Gastrocnemius medialis (tissue), 4 donors: ENCODE results near the gene HSBP1L1. TPM values are rescaled to one million over a fixed set of nuclear protein-coding genes. Genes with fewer than 3 reads are reported as not detected.
A peak's percentile ranks its signal among the peaks of the same experiment; 100 is the strongest.

Source experiments
- ATAC-seq, 2 donors: fragments of 150-250 bp; one replicate each; pipeline ENCODE4 v1.9.1; 2016
- DNase-seq, 2 donors: peaks; one replicate each; pipeline ENCODE4 v3.0.0-alpha.2; 2019
- H3K27ac ChIP-seq, 4 donors: fragments of 200-600 bp; sonication (generic); 1 replicate in 1 of 4; 2 replicates in 3 of 4; pipeline ENCODE4 v1.5.1; 2016 to 2018; ENCODE audit warnings: mild to moderate bottlenecking in 2 of 4, moderate library complexity in 1 of 4
- H3K27me3 ChIP-seq, 3 donors: fragments of 200-600 bp; sonication (generic) in 2 of 3; 1 replicate in 1 of 3; 2 replicates in 2 of 3; pipeline versions ENCODE4 v1.5.1 to v1.6.0; 2016 to 2019; ENCODE audit warnings: mild to moderate bottlenecking in 1 of 3, moderate library complexity in 1 of 3
- H3K36me3 ChIP-seq, 2 donors: fragments of 200-600 bp; sonication (generic) in 1 of 2; one replicate each; pipeline ENCODE4 v1.5.1; 2017 to 2018
- H3K4me1 ChIP-seq, 2 donors: fragments of 200-600 bp; sonication (generic) in 1 of 2; one replicate each; pipeline ENCODE4 v1.5.1; 2016 to 2017; ENCODE audit warnings: mild to moderate bottlenecking in 2 of 2
- H3K4me3 ChIP-seq, 4 donors: fragments of 200-600 bp; sonication (generic) in 3 of 4; 1 replicate in 1 of 4; 2 replicates in 3 of 4; pipeline ENCODE4 v1.5.1; 2016 to 2019; ENCODE audit warnings: mild to moderate bottlenecking in 2 of 4
- H3K9me3 ChIP-seq, 3 donors: fragments of 200-600 bp; sonication (generic) in 2 of 3; 1 replicate in 1 of 3; 2 replicates in 2 of 3; pipeline ENCODE4 v1.5.1; 2016 to 2019
- POLR2A ChIP-seq, 2 donors: fragments of 450-650 bp; IDR thresholded peaks; one replicate each; pipeline ENCODE4 v1.6.1; 2017; ENCODE audit warnings: antibody characterized with exemption in 2 of 2, mild to moderate bottlenecking in 2 of 2, moderate library complexity in 2 of 2
- in situ Hi-C, 4 donors: fragments of 200-750 bp; cut with MboI; loops; one replicate each; pipeline versions ENCODE4 v1.15.0 to v1.8.0; 2017; ENCODE audit warnings: low sequenced_read_pairs in 4 of 4
- intact Hi-C: fragments of 100-400 bp; cut with DNase I; formaldehyde crosslinking; loops from one replicate; pipeline ENCODE4 v1.15.1; 2023; ENCODE audit warnings: low total_unique reads
- total RNA-seq, 4 donors: library from RNA; depleted of rRNA; stranded (reverse); fragments of >200 nt; gene quantifications; one replicate each; pipeline versions ENCODE4 v1.1.0 to v1.2.3, GENCODE V29; 2016
- TF ChIP-seq, protein P1 (sequence below), 5 experiments: fragments of 450-650 bp in 3 of 5; fragments of 200-600 bp in 2 of 5; sonication (generic) in 2 of 5; IDR thresholded peaks in 4 of 5; conservative IDR thresholded peaks in 1 of 5; 1 replicate in 4 of 5; 2 replicates in 1 of 5; pipeline ENCODE4 v1.5.1; 2016 to 2019; ENCODE audit warnings: antibody characterized with exemption in 5 of 5, mild to moderate bottlenecking in 3 of 5, moderate library complexity in 3 of 5

The HSBP1L1 gene
- total RNA-seq, 4 donors from 2014 or later, result 0.94 to 13.4 (median 6.9) TPM

DNA sequence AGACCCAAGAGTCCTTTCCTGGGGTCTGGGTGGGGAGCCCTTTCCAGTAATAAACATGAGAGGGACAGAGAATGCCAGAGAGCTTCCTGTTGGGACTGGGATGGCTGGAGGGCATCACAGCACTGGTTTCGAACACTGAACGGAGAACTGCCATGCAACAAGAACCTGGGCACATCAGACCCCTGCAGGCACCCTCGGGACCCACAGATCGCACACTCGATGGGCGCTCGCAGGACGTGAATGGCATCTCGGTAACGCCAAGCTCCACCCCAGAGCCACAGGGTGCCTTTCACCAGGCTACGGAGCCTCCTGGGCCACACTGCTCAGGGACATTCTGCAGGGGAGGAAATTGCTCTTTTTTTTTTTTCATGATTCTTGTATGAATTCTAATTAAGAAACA is 38.1 kb upstream of the HSBP1L1 start:
- Histone ChIP-seq H3K27me3 (no peaks in the 10 kb centered on the region), H3K27ac (peak overlapping the region; percentile 84 to 92 (median 86)), H3K36me3 (peaks cover 0 to 22% of the 10 kb centered on the region in 2 donors), H3K4me3 (no peak overlapping the region), H3K4me1 (peaks cover 37 to 49% of the 10 kb centered on the region in 2 donors), H3K9me3 (peaks cover 0 to 11% (median 0%) of the 10 kb centered on the region in 3 donors)
- TF ChIP-seq, protein P1, sequence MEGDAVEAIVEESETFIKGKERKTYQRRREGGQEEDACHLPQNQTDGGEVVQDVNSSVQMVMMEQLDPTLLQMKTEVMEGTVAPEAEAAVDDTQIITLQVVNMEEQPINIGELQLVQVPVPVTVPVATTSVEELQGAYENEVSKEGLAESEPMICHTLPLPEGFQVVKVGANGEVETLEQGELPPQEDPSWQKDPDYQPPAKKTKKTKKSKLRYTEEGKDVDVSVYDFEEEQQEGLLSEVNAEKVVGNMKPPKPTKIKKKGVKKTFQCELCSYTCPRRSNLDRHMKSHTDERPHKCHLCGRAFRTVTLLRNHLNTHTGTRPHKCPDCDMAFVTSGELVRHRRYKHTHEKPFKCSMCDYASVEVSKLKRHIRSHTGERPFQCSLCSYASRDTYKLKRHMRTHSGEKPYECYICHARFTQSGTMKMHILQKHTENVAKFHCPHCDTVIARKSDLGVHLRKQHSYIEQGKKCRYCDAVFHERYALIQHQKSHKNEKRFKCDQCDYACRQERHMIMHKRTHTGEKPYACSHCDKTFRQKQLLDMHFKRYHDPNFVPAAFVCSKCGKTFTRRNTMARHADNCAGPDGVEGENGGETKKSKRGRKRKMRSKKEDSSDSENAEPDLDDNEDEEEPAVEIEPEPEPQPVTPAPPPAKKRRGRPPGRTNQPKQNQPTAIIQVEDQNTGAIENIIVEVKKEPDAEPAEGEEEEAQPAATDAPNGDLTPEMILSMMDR (IDR thresholded peaks at IDR 0.05 in 4 of 5, conservative IDR thresholded peaks at IDR 0.05 in 1 of 5), result no peak
- no peak for TF ChIP-seq POLR2A (IDR thresholded peaks at IDR 0.05)
- DNase-seq (peak in 1 of 2 donors; percentile 6), ATAC-seq (no peak)
- in situ Hi-C loops (no loop called here), intact Hi-C loops (loop anchor here (10.0 kb wide), 1 partner anchor 202 kb away; no protein-coding TSS in a partner anchor)

DNA sequence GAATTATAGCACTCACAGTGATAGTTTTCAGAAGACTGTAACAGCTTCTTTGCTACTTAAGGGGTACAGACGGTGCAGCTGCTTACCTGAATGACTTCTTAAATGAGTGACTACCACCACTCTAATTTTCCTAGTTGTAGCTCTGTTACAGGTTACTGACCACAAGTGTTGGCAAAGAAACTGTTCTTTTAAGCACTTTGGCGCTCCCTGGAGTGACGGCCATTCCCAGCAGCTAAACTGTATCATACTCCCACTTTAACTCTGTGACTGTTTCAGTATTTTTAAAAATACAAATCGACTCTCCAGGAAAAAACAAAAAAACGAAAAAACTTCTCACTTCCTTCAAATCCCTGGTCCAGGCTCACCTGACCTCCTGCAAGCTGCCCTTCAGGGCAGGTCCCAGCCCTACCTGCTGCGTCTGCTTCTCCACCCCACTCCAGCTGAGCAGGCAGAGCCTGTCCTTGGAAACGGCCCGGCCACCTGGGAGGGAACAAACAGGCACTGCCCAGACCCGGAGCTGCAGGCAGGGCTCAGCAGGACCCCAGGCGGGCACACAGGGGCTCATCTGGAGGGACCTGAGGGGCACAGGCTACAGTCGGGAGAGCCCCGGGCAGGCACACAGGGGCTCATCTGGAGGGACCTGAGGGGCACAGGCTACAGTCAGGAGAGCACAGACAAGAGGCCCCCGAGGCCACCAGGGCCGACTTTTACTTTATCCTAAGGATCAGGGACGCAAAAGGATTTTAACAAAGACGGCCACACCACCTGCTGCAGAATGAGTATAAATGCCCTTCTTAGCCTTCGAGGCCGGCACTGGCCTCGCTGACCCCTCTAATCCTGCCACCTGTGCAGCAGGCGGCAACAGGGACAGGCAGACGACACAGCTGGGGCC is 37.5 kb upstream of the HSBP1L1 start:
- H3K4me1 ChIP-seq, result peaks cover 37 to 49% of the 10 kb centered on the region in 2 donors
- intact Hi-C loops (loop anchor here (10.0 kb wide), 1 partner anchor 202 kb away; no protein-coding TSS in a partner anchor), in situ Hi-C loops (no loop called here)
- peaks cover 0 to 22% of the 10 kb centered on the region in 2 donors for H3K36me3 ChIP-seq
- H3K4me3 ChIP-seq, result no peak overlapping the region
- peaks cover 0 to 11% (median 0%) of the 10 kb centered on the region in 3 donors for H3K9me3 ChIP-seq
- TF ChIP-seq POLR2A (IDR thresholded peaks at IDR 0.05), result no peak
- TF ChIP-seq, protein P1 (IDR thresholded peaks at IDR 0.05 in 4 of 5, conservative IDR thresholded peaks at IDR 0.05 in 1 of 5), result no peak
- no peaks in the 10 kb centered on the region for H3K27me3 ChIP-seq
- no peak for ATAC-seq
- H3K27ac ChIP-seq, result peak overlapping the region in 2 of 4 donors; percentile 86 to 92
- peak in 1 of 2 donors; percentile 6 for DNase-seq

DNA sequence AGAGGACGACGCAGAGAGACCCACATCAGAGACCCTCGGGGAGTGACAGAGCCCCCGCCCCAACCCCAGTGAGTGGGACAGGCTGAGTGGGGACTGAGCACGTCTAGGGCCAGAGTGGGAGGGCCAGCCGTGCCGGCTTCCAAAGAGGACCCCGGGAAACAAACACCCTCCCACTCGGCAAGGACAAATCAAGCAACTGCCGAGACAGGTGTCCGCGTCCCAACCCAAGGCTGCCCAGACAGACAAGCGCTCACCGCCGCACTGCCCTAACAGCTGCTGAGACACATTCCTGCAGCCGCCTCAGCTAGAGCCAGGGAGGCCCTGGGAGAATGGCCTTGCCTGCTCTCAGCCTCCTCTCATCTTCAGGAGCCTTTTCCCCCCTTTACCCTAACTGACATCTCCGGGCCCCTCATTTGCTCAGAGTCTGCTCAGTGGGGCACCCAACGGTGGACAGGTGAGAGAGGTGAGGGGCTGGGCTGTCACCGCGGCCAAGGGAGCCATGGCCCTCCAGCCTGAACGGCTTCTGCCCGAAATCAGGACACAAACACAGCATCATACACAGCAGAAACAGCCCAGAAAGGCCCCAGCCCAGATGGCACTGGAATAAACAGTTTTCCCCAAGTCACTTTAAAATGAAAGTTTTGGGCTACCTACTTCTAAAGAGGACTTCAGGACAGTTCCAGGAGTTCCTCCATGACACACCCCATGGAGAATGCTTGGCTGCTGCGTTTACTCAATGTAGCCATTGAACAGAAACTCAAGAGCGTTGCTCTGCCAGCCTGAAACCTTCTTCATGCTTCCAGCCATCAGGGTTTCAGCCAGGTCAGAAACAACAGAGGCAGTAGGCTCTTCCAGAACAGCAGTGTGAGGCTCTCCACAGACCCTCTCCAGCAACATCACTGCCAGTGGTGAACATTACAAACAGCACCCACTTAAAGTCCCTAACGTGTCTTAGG is 36.6 kb upstream of the HSBP1L1 start:
- Histone ChIP-seq H3K9me3 (peaks cover 0 to 11% (median 0%) of the 10 kb centered on the region in 3 donors), H3K27me3 (no peaks in the 10 kb centered on the region), H3K36me3 (peaks cover 0 to 22% of the 10 kb centered on the region in 2 donors), H3K27ac (peak overlapping the region in 1 of 4 donors; percentile 92), H3K4me3 (no peak overlapping the region), H3K4me1 (peaks cover 37 to 49% of the 10 kb centered on the region in 2 donors)
- intact Hi-C loops (loop anchor here (10.0 kb wide), 1 partner anchor 203 kb away; no protein-coding TSS in a partner anchor), in situ Hi-C loops (no loop called here)
- TF ChIP-seq, protein P1 (IDR thresholded peaks at IDR 0.05 in 4 of 5, conservative IDR thresholded peaks at IDR 0.05 in 1 of 5), result no peak
- no peak for TF ChIP-seq POLR2A (IDR thresholded peaks at IDR 0.05)
- ATAC-seq (no peak), DNase-seq (peak in 1 of 2 donors; percentile 18)

- Histone ChIP-seq H3K27ac (no peak overlapping the region), H3K9me3 (peaks cover 0 to 11% (median 0%) of the 10 kb centered on the region in 3 donors), H3K27me3 (no peaks in the 10 kb centered on the region), H3K36me3 (peaks cover 0 to 24% of the 10 kb centered on the region in 2 donors), H3K4me1 (peaks cover 37 to 49% of the 10 kb centered on the region in 2 donors), H3K4me3 (no peak overlapping the region)
- TF ChIP-seq, protein P1 (IDR thresholded peaks at IDR 0.05 in 4 of 5, conservative IDR thresholded peaks at IDR 0.05 in 1 of 5), result no peak
- no peak for TF ChIP-seq POLR2A (IDR thresholded peaks at IDR 0.05)
- intact Hi-C loops, result loop anchor here (10.0 kb wide), 1 partner anchor 204 kb away; no protein-coding TSS in a partner anchor
- no peak for DNase-seq
- in situ Hi-C loops, result no loop called here
- ATAC-seq, result no peak
These were observed 35.9 kb upstream of the HSBP1L1 start for GRCh38 chr18:79928563-79928960.
